ENCODE data around the gene CFAP92. TPM values are rescaled to one million over a fixed set of nuclear protein-coding genes. Genes with fewer than 3 reads are reported as not detected.

Gene CFAP92
- total and polyA plus RNA-seq, 11 donors = 0.12 to 1.8 (median 0.36) TPM; not detected in 3

DNA sequence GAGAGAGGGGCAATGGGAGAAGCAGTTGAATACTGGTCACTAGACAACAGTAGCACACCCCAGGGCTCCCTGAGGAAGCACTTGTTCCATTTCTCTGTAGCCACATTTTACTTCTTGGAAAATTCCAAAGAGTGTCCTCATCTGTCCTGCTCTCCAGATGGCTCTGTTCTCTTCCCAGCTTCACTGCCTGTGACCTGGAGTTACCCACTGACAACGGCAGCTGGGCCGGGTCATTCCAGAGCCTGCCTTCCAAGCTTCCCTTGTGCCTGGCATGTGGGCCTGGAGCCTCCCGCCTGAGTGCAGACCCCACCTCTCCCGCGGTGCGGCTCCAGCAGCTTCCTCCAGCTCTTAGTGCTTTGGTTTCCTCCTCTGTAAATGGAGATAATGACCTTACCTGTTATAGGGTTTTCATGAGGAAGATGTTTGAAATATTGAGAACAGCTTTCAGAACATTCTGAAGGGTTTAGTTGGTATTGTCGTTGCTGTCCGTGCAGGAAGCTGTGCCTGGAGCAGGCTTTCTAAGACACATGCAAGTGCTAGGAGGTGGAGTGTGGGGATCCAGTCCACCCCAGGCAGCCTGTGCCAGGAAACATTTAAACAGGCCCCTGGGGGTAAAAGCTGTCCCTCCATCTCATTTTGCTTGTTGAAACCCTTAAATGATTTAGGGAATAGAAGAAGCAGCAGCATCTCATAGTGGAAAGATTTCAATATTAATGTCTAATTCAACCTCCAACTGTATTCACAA lies 32.0 kb upstream of the CFAP92 start:
- peaks cover 0 to 65% (median 40%) of the 10 kb centered on the region in 12 donors for H3K4me1 ChIP-seq
- H3K27ac ChIP-seq = peak overlapping the region in 11 of 12 donors; percentile 25 to 85 (median 74)
- ATAC-seq (peak; percentile 38 to 54 (median 40)), DNase-seq (peak; percentile 68 to 86 (median 71))
- no peaks in the 10 kb centered on the region for H3K27me3 ChIP-seq
- H3K36me3 ChIP-seq = peaks cover 0 to 2% (median 0%) of the 10 kb centered on the region in 9 donors
- H3K4me3 ChIP-seq = no peak overlapping the region
- TF ChIP-seq, protein P1, sequence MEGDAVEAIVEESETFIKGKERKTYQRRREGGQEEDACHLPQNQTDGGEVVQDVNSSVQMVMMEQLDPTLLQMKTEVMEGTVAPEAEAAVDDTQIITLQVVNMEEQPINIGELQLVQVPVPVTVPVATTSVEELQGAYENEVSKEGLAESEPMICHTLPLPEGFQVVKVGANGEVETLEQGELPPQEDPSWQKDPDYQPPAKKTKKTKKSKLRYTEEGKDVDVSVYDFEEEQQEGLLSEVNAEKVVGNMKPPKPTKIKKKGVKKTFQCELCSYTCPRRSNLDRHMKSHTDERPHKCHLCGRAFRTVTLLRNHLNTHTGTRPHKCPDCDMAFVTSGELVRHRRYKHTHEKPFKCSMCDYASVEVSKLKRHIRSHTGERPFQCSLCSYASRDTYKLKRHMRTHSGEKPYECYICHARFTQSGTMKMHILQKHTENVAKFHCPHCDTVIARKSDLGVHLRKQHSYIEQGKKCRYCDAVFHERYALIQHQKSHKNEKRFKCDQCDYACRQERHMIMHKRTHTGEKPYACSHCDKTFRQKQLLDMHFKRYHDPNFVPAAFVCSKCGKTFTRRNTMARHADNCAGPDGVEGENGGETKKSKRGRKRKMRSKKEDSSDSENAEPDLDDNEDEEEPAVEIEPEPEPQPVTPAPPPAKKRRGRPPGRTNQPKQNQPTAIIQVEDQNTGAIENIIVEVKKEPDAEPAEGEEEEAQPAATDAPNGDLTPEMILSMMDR (IDR thresholded peaks at IDR 0.05) = no peak
- no peak for TF ChIP-seq POLR2A (IDR thresholded peaks at IDR 0.05)
- WGBS, 4 donors = 38 to 48% (median 42%) methylated on average over 8 of the region's 8 CpGs
- no peaks in the 10 kb centered on the region for H3K9me3 ChIP-seq
- intact Hi-C loops (cut with DNase I) = loop anchor here in 2 of 10 donors (2.0 kb wide), 2 partner anchors 25 to 27 kb away; partner anchors contain the start of gene EFCC1 (in 1 of the 2)

- TF ChIP-seq, protein P1 (IDR thresholded peaks at IDR 0.05) = no peak
- no peak for TF ChIP-seq POLR2A (IDR thresholded peaks at IDR 0.05)
- no peak overlapping the region for H3K4me3 ChIP-seq
- 76 to 89% (median 84%) methylated on average over 15 of the region's 15 CpGs for WGBS, 4 donors
- no peaks in the 10 kb centered on the region for H3K9me3 ChIP-seq
- peaks cover 0 to 65% (median 42%) of the 10 kb centered on the region in 12 donors for H3K4me1 ChIP-seq
- no peaks in the 10 kb centered on the region for H3K27me3 ChIP-seq
- intact Hi-C loops (cut with DNase I) = no loop called here
- peak overlapping the region in 11 of 12 donors; percentile 25 to 85 (median 74) for H3K27ac ChIP-seq
- DNase-seq (no peak), ATAC-seq (peak in 1 of 4 donors; percentile 0)
- H3K36me3 ChIP-seq = no peaks in the 10 kb centered on the region
These were observed 31.2 kb upstream of the CFAP92 start for GRCh38 chr3:129025108-129025507.

DNA sequence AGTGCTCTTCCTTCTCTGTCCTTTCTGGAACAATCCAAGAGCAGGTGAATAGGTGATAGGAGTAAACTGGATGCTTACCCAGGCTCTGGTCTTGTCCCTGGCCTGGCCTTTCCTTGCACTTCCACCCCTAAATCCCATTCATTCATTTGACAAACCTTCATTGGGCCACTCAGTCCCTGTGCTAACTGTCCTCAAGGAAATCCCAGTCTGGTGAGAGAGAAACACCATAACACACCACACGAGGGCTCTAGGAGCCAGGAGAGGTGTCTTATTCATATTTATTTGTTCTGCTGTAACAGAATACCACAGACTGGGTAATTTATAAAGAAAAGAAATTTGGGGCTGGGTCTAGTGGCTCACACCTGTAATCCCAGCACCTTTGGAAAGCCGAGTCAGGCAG lies 30.0 kb upstream of the CFAP92 start:
- no peak for TF ChIP-seq POLR2A (IDR thresholded peaks at IDR 0.05)
- TF ChIP-seq, protein P1 (IDR thresholded peaks at IDR 0.05) = peak in 5 of 12 donors; percentile 5 to 37 (median 18)
- H3K27ac ChIP-seq = peak overlapping the region in 7 of 12 donors; percentile 50 to 85 (median 78)
- no peaks in the 10 kb centered on the region for H3K27me3 ChIP-seq
- WGBS, 4 donors = 63 to 77% (median 73%) methylated on average over 2 of the region's 2 CpGs
- ATAC-seq = no peak
- peaks cover 0 to 65% (median 42%) of the 10 kb centered on the region in 12 donors for H3K4me1 ChIP-seq
- intact Hi-C loops (cut with DNase I) = no loop called here
- no peaks in the 10 kb centered on the region for H3K36me3 ChIP-seq
- no peaks in the 10 kb centered on the region for H3K9me3 ChIP-seq
- peak in 1 of 5 donors; percentile 3 for DNase-seq
- no peak overlapping the region for H3K4me3 ChIP-seq

- peaks cover 0 to 74% (median 47%) of the 10 kb centered on the region in 12 donors for H3K4me1 ChIP-seq
- WGBS, 4 donors = 74 to 88% (median 86%) methylated on average over 1 of the region's 1 CpG
- TF ChIP-seq POLR2A (IDR thresholded peaks at IDR 0.05) = no peak
- TF ChIP-seq, protein P1 (IDR thresholded peaks at IDR 0.05) = no peak
- no peaks in the 10 kb centered on the region for H3K27me3 ChIP-seq
- H3K27ac ChIP-seq = peak overlapping the region; percentile 3 to 85 (median 70)
- H3K36me3 ChIP-seq = no peaks in the 10 kb centered on the region
- no peak for ATAC-seq
- no peak for DNase-seq
- intact Hi-C loops (cut with DNase I) = no loop called here
- H3K9me3 ChIP-seq = no peaks in the 10 kb centered on the region
- no peak overlapping the region for H3K4me3 ChIP-seq
These were observed 29.1 kb upstream of the CFAP92 start for GRCh38 chr3:129023008-129023358.

All from heart left ventricle (tissue), 16 donors.